HEK293 (cell line): ENCODE results near the gene SYNGR4.

Source experiments
- CTCF ChIA-PET: fragments of 350-600 bp; formaldehyde crosslinking; extraction: SDS; loops from one replicate; lab custom pipeline; 2021; ENCODE audit warnings: antibody characterized with exemption; lab: Yijun Ruan, JAX
- POLR2A ChIA-PET: fragments of 300-600 bp; formaldehyde crosslinking; extraction: SDS; loops from one replicate; lab custom pipeline; 2020; ENCODE audit warnings: antibody characterized with exemption, inconsistent platforms; lab: Yijun Ruan, JAX
- H3K27ac ChIP-seq: fragments of 200-500 bp; sonication (Bioruptor generic); 2 replicates; pipeline ENCODE4 v1.5.1; 2014; ENCODE audit warnings: low read depth, low read length, control low read depth, inconsistent platforms; ENCODE audit errors: extremely low read depth
- H3K36me3 ChIP-seq, 2 experiments: fragments of 200-500 bp in 1 of 2; sonication (Bioruptor generic) in 1 of 2; 1 replicate in 1 of 2; 2 replicates in 1 of 2; pipeline ENCODE4 v1.5.1; 2014 to 2017; ENCODE audit warnings: inconsistent platforms in 2 of 2, low read length in 2 of 2; ENCODE audit not compliant: control insufficient read depth in 2 of 2, insufficient read depth in 1 of 2
- H3K4me1 ChIP-seq: fragments of 200-500 bp; sonication (Bioruptor generic); 2 replicates; pipeline ENCODE4 v1.5.1; 2014; ENCODE audit warnings: mild to moderate bottlenecking, low read length, inconsistent platforms; ENCODE audit not compliant: control insufficient read depth, insufficient read depth
- H3K4me3 ChIP-seq: 2 replicates; pipeline ENCODE4 v1.5.1; 2011; ENCODE audit warnings: low read depth, mild to moderate bottlenecking, control low read depth, low read length, moderate library complexity
- H3K9me3 ChIP-seq: fragments of 200-500 bp; sonication (Bioruptor generic); 2 replicates; pipeline ENCODE4 v1.5.1; 2014; ENCODE audit warnings: low read depth, low read length, inconsistent platforms; ENCODE audit not compliant: control insufficient read depth, insufficient read depth
- ATF2 ChIP-seq: fragments of 450-650 bp; formaldehyde crosslinking; IDR thresholded peaks from 2 replicates; pipeline ENCODE4 v1.5.1; 2016; ENCODE audit warnings: missing biosample characterization, missing genetic modification characterization, low read depth
- GLIS1 ChIP-seq: fragments of 450-650 bp; formaldehyde crosslinking; IDR thresholded peaks from 2 replicates; pipeline ENCODE4 v1.5.1; 2016; ENCODE audit warnings: missing biosample characterization, missing genetic modification characterization
- KLF8 ChIP-seq: fragments of 450-650 bp; formaldehyde crosslinking; IDR thresholded peaks from 2 replicates; pipeline ENCODE4 v1.5.1; 2016; ENCODE audit warnings: missing biosample characterization, missing genetic modification characterization
- MYNN ChIP-seq: fragments of 450-650 bp; formaldehyde crosslinking; IDR thresholded peaks from 2 replicates; pipeline ENCODE4 v1.5.1; 2016; ENCODE audit warnings: missing biosample characterization, missing genetic modification characterization, borderline replicate concordance
- PRDM10 ChIP-seq: fragments of 450-650 bp; formaldehyde crosslinking; IDR thresholded peaks from 2 replicates; pipeline ENCODE4 v1.5.1; 2016; ENCODE audit warnings: missing biosample characterization, missing genetic modification characterization
- SP3 ChIP-seq: fragments of 450-650 bp; formaldehyde crosslinking; IDR thresholded peaks from 2 replicates; pipeline ENCODE4 v1.5.1; 2016; ENCODE audit warnings: missing biosample characterization, missing genetic modification characterization
- YY2 ChIP-seq: fragments of 450-650 bp; formaldehyde crosslinking; IDR thresholded peaks from 2 replicates; pipeline ENCODE4 v1.5.1; 2016; ENCODE audit warnings: missing biosample characterization, missing genetic modification characterization
- ZBTB11 ChIP-seq: fragments of 450-650 bp; formaldehyde crosslinking; conservative IDR thresholded peaks from 2 replicates; pipeline ENCODE4 v1.5.1; 2016; ENCODE audit warnings: low read depth, missing biosample characterization, missing genetic modification characterization
- ZBTB17 ChIP-seq: fragments of 450-650 bp; formaldehyde crosslinking; IDR thresholded peaks from 2 replicates; pipeline ENCODE4 v1.5.1; 2016; ENCODE audit warnings: missing biosample characterization, missing genetic modification characterization
- ZBTB48 ChIP-seq: fragments of 450-650 bp; formaldehyde crosslinking; IDR thresholded peaks from 2 replicates; pipeline ENCODE4 v1.5.1; 2016; ENCODE audit warnings: missing biosample characterization, missing genetic modification characterization
- ZBTB6 ChIP-seq: fragments of 450-650 bp; formaldehyde crosslinking; IDR thresholded peaks from 2 replicates; pipeline ENCODE4 v1.5.1; 2017; ENCODE audit warnings: missing biosample characterization, missing genetic modification characterization
- ZFP3 ChIP-seq: fragments of 450-650 bp; formaldehyde crosslinking; IDR thresholded peaks from 2 replicates; pipeline ENCODE4 v1.5.1; 2016; ENCODE audit warnings: low read depth, missing biosample characterization, missing genetic modification characterization
- ZFP69B ChIP-seq: fragments of 450-650 bp; formaldehyde crosslinking; IDR thresholded peaks from 2 replicates; pipeline ENCODE4 v1.5.1; 2016; ENCODE audit warnings: missing biosample characterization, missing genetic modification characterization
- ZNF138 ChIP-seq: fragments of 450-650 bp; formaldehyde crosslinking; IDR thresholded peaks from 2 replicates; pipeline ENCODE4 v1.5.1; 2016; ENCODE audit warnings: missing biosample characterization, missing genetic modification characterization, borderline replicate concordance
- ZNF211 ChIP-seq: fragments of 450-650 bp; formaldehyde crosslinking; IDR thresholded peaks from 2 replicates; pipeline ENCODE4 v1.5.1; 2016; ENCODE audit warnings: low read depth, missing biosample characterization, missing genetic modification characterization
- ZNF239 ChIP-seq: fragments of 450-650 bp; formaldehyde crosslinking; IDR thresholded peaks from 2 replicates; pipeline ENCODE4 v1.5.1; 2016; ENCODE audit warnings: missing biosample characterization, missing genetic modification characterization
- ZNF335 ChIP-seq: fragments of 450-650 bp; formaldehyde crosslinking; conservative IDR thresholded peaks from 2 replicates; pipeline ENCODE4 v1.5.1; 2016; ENCODE audit warnings: missing biosample characterization, missing genetic modification characterization
- ZNF610 ChIP-seq: fragments of 450-650 bp; formaldehyde crosslinking; IDR thresholded peaks from 2 replicates; pipeline ENCODE4 v1.5.1; 2016; ENCODE audit warnings: missing biosample characterization, missing genetic modification characterization, borderline replicate concordance
- ZNF704 ChIP-seq: fragments of 450-650 bp; formaldehyde crosslinking; IDR thresholded peaks from 2 replicates; pipeline ENCODE4 v1.5.1; 2016; ENCODE audit warnings: missing biosample characterization, missing genetic modification characterization
- ZNF76 ChIP-seq: fragments of 450-650 bp; formaldehyde crosslinking; IDR thresholded peaks from 2 replicates; pipeline ENCODE4; 2016; ENCODE audit warnings: low read depth, missing biosample characterization, missing genetic modification characterization, borderline replicate concordance
- ZNF777 ChIP-seq: fragments of 450-650 bp; formaldehyde crosslinking; IDR thresholded peaks from 2 replicates; pipeline ENCODE4 v1.5.1; 2017; ENCODE audit warnings: missing biosample characterization, missing genetic modification characterization, borderline replicate concordance
- ZXDB ChIP-seq: fragments of 450-650 bp; formaldehyde crosslinking; IDR thresholded peaks from 2 replicates; pipeline ENCODE4 v1.5.1; 2016; ENCODE audit warnings: missing biosample characterization, missing genetic modification characterization

Gene SYNGR4

GRCh38 chr19:48401287-48401686 lies 37.1 kb downstream of the SYNGR4 start:
- CTCF ChIA-PET, result interaction anchor here (0.7 to 7.0 kb wide), 3 partner anchors 11 to 183 kb away, joined by 3 to 69 read pairs (median 3); partner anchors contain the start of gene KDELR1

GRCh38 chr19:48403606-48404005 lies 39.4 kb downstream of the SYNGR4 start:
- 0 out of 2 replicates have a peak, but pooled peaks cover 2% of the 10 kb centered on the region for H3K4me1 ChIP-seq
- no peaks in the 10 kb centered on the region for H3K36me3 ChIP-seq
- ChIA-PET POLR2A (interaction anchor here (0.7 to 1.9 kb wide), 3 partner anchors 12 to 301 kb away, joined by 3 to 6 read pairs (median 5); partner anchors contain the start of genes KDELR1, RPL18 and SPHK2), CTCF (interaction anchor here (1.1 to 7.0 kb wide), 4 partner anchors 8 to 87 kb away, joined by 3 to 69 read pairs (median 6); partner anchors contain the start of gene KDELR1)
- no peak overlapping the region for H3K4me3 ChIP-seq
- H3K27ac ChIP-seq, result 0 out of 2 replicates have a peak overlapping the region, but pooled peaks have one; percentile 5
- H3K9me3 ChIP-seq, result no peaks in the 10 kb centered on the region
- no peak for TF ChIP-seq ATF2 (tag by site-specific recombination)
- peak; percentile 89 for TF ChIP-seq ZNF76
- TF ChIP-seq ZBTB48 (tag by site-specific recombination), result peak; percentile 44; the same call in 1 of the 2 replicates
- TF ChIP-seq ZBTB11 (tag by site-specific recombination), result peak; percentile 42; the same call in 1 of the 2 replicates
- peak; percentile 99 for TF ChIP-seq PRDM10 (tag by site-specific recombination)
- TF ChIP-seq ZNF211 (tag by site-specific recombination), result no peak
- no peak for TF ChIP-seq ZNF138 (tag by site-specific recombination)
- TF ChIP-seq ZNF777 (tag by site-specific recombination), result no peak
- no peak for TF ChIP-seq ZNF239 (tag by site-specific recombination)
- TF ChIP-seq ZXDB, result peak; percentile 57; the same call in 1 of the 2 replicates
- TF ChIP-seq KLF8 (tag by site-specific recombination), result no peak
- TF ChIP-seq ZFP69B, result no peak
- peak; percentile 89 for TF ChIP-seq ZNF335 (tag by site-specific recombination)
- peak; percentile 72 for TF ChIP-seq ZBTB17 (tag by site-specific recombination)
- TF ChIP-seq SP3 (tag by site-specific recombination), result peak; percentile 65
- no peak for TF ChIP-seq MYNN
- TF ChIP-seq YY2 (tag by site-specific recombination), result no peak
- 0 out of 2 replicates have a peak, but pooled peaks have one; percentile 24 for TF ChIP-seq ZNF610 (tag by site-specific recombination)
- TF ChIP-seq ZNF704, result no peak
- TF ChIP-seq ZFP3 (tag by site-specific recombination), result no peak

More at GRCh38 chr19:48401287-48401686, 37.1 kb downstream of the SYNGR4 start:
- no peak overlapping the region for H3K4me3 ChIP-seq
- POLR2A ChIA-PET, result interaction anchor here (0.7 to 1.9 kb wide), 4 partner anchors 10 to 38 kb away, joined by 3 to 10 read pairs (median 5); partner anchors contain the start of genes KDELR1, SYNGR4 and TMEM143
- H3K4me1 ChIP-seq, result 0 out of 2 replicates have a peak, but pooled peaks cover 2% of the 10 kb centered on the region
- H3K36me3 ChIP-seq, result no peaks in the 10 kb centered on the region
- no peaks in the 10 kb centered on the region for H3K9me3 ChIP-seq
- no peak for TF ChIP-seq ZBTB6 (tag by site-specific recombination)
- TF ChIP-seq GLIS1 (tag by site-specific recombination), result peak; percentile 87
- TF ChIP-seq, all 188 proteins: peak for 1
- no peak overlapping the region for H3K27ac ChIP-seq
